ENCODE data around the gene METTL23. TPM values are rescaled to one million over a fixed set of nuclear protein-coding genes. Genes with fewer than 3 reads are reported as not detected.
A peak's percentile ranks its signal among the peaks of the same experiment; 100 is the strongest.

METTL23 gene
- total RNA-seq = 26.3 TPM

- Histone ChIP-seq H3K4me3 (ENCODE audit: low read length) (peak within 1 kb of the TSS; percentile 95), H3K9me3 (ENCODE audit: low read depth, low read length) (no peaks in the 10 kb centered on the region), H3K27me3 (ENCODE audit: insufficient read depth, low read length) (no peaks in the 10 kb centered on the region), H3K4me1 (ENCODE audit: insufficient read depth, low read length) (peaks cover 55% of the 10 kb centered on the region)
Measured at GRCh38 chr17:76726776-76727718, at the start of gene METTL23. TSS of gene METTL23 (plus strand) at chr17:76726839. CDS start at chr17:76729711, 2,872 bp downstream.

- peaks cover 36% of the 10 kb centered on the region for H3K4me1 ChIP-seq (ENCODE audit: insufficient read depth, low read length)
- no peaks in the 10 kb centered on the region for H3K9me3 ChIP-seq (ENCODE audit: low read depth, low read length)
Measured at GRCh38 chr17:76677406-76677805, 49.2 kb upstream of the METTL23 start.

GRCh38 chr17:76678330-76678729 lies 48.3 kb upstream of the METTL23 start:
- Histone ChIP-seq H3K4me3 (ENCODE audit: low read length) (no peak overlapping the region), H3K9me3 (ENCODE audit: low read depth, low read length) (no peaks in the 10 kb centered on the region), H3K27me3 (ENCODE audit: insufficient read depth, low read length) (no peaks in the 10 kb centered on the region), H3K4me1 (ENCODE audit: insufficient read depth, low read length) (peaks cover 34% of the 10 kb centered on the region)

More at GRCh38 chr17:76677406-76677805, 49.2 kb upstream of the METTL23 start:
- Histone ChIP-seq H3K4me3 (ENCODE audit: low read length) (no peak overlapping the region), H3K27me3 (ENCODE audit: insufficient read depth, low read length) (no peaks in the 10 kb centered on the region)

GRCh38 chr17:76679239-76679638 lies 47.4 kb upstream of the METTL23 start:
- no peak overlapping the region for H3K4me3 ChIP-seq (ENCODE audit: low read length)
- H3K4me1 ChIP-seq (ENCODE audit: insufficient read depth, low read length) = peaks cover 34% of the 10 kb centered on the region
- no peaks in the 10 kb centered on the region for H3K9me3 ChIP-seq (ENCODE audit: low read depth, low read length)
- H3K27me3 ChIP-seq (ENCODE audit: insufficient read depth, low read length) = no peaks in the 10 kb centered on the region

- Histone ChIP-seq H3K27me3 (ENCODE audit: insufficient read depth, low read length) (no peaks in the 10 kb centered on the region), H3K9me3 (ENCODE audit: low read depth, low read length) (no peaks in the 10 kb centered on the region), H3K4me3 (ENCODE audit: low read length) (no peak overlapping the region), H3K4me1 (ENCODE audit: insufficient read depth, low read length) (peaks cover 34% of the 10 kb centered on the region)
Measured at GRCh38 chr17:76681222-76682137, 45.2 kb upstream of the METTL23 start.

- Histone ChIP-seq H3K9me3 (ENCODE audit: low read depth, low read length) (no peaks in the 10 kb centered on the region), H3K4me1 (ENCODE audit: insufficient read depth, low read length) (peaks cover 34% of the 10 kb centered on the region), H3K27me3 (ENCODE audit: insufficient read depth, low read length) (no peaks in the 10 kb centered on the region), H3K4me3 (ENCODE audit: low read length) (no peak overlapping the region)
Measured at GRCh38 chr17:76682296-76682695, 44.3 kb upstream of the METTL23 start.

- no peaks in the 10 kb centered on the region for H3K9me3 ChIP-seq (ENCODE audit: low read depth, low read length)
- peaks cover 26% of the 10 kb centered on the region for H3K4me1 ChIP-seq (ENCODE audit: insufficient read depth, low read length)
- no peaks in the 10 kb centered on the region for H3K27me3 ChIP-seq (ENCODE audit: insufficient read depth, low read length)
- no peak overlapping the region for H3K4me3 ChIP-seq (ENCODE audit: low read length)
Measured at GRCh38 chr17:76683011-76683755, 43.5 kb upstream of the METTL23 start.

GRCh38 chr17:76683921-76684745 lies 42.5 kb upstream of the METTL23 start:
- peaks cover 16% of the 10 kb centered on the region for H3K4me1 ChIP-seq (ENCODE audit: insufficient read depth, low read length)
- no peak overlapping the region for H3K4me3 ChIP-seq (ENCODE audit: low read length)
- no peaks in the 10 kb centered on the region for H3K27me3 ChIP-seq (ENCODE audit: insufficient read depth, low read length)
- H3K9me3 ChIP-seq (ENCODE audit: low read depth, low read length) = no peaks in the 10 kb centered on the region

- Histone ChIP-seq H3K9me3 (ENCODE audit: low read depth, low read length) (no peaks in the 10 kb centered on the region), H3K4me3 (ENCODE audit: low read length) (no peak overlapping the region), H3K4me1 (ENCODE audit: insufficient read depth, low read length) (peaks cover 14% of the 10 kb centered on the region), H3K27me3 (ENCODE audit: insufficient read depth, low read length) (no peaks in the 10 kb centered on the region)
Measured at GRCh38 chr17:76684756-76685155, 41.9 kb upstream of the METTL23 start.

- Histone ChIP-seq H3K27me3 (ENCODE audit: insufficient read depth, low read length) (no peaks in the 10 kb centered on the region), H3K9me3 (ENCODE audit: low read depth, low read length) (no peaks in the 10 kb centered on the region), H3K4me3 (ENCODE audit: low read length) (no peak overlapping the region), H3K4me1 (ENCODE audit: insufficient read depth, low read length) (peaks cover 14% of the 10 kb centered on the region)
Measured at GRCh38 chr17:76685366-76685765, 41.3 kb upstream of the METTL23 start.

GRCh38 chr17:76685846-76686245 lies 40.8 kb upstream of the METTL23 start:
- H3K9me3 ChIP-seq (ENCODE audit: low read depth, low read length) = no peaks in the 10 kb centered on the region
- H3K4me3 ChIP-seq (ENCODE audit: low read length) = no peak overlapping the region
- H3K4me1 ChIP-seq (ENCODE audit: insufficient read depth, low read length) = peaks cover 14% of the 10 kb centered on the region
- no peaks in the 10 kb centered on the region for H3K27me3 ChIP-seq (ENCODE audit: insufficient read depth, low read length)

- Histone ChIP-seq H3K4me3 (ENCODE audit: low read length) (no peak overlapping the region), H3K27me3 (ENCODE audit: insufficient read depth, low read length) (no peaks in the 10 kb centered on the region), H3K9me3 (ENCODE audit: low read depth, low read length) (no peaks in the 10 kb centered on the region), H3K4me1 (ENCODE audit: insufficient read depth, low read length) (peaks cover 11% of the 10 kb centered on the region)
Measured at GRCh38 chr17:76686538-76687297, 39.9 kb upstream of the METTL23 start.
